Activated naive CD4-positive, alpha-beta T cell treated with anti-CD3 and anti-CD28 coated beads, Interleukin-2, amount 50 U/mL, for 72 hours (primary cell): Measurements from ENCODE around the gene ADGRV1. TPM values are rescaled to one million over a fixed set of nuclear protein-coding genes. Genes with fewer than 3 reads are reported as not detected.
"Not testable (repeated sequence)": the region's sequence is repeated elsewhere in the genome, so short reads cannot be mapped to it uniquely, and the experiment has no call there.

Experiments
- ATAC-seq, 2 donors: fragments of 150-1000 bp; cut with Tn5 transposase; 2 replicates each; pipeline ENCODE4 v1.10.0; 2021; ENCODE audit warnings: mild to moderate bottlenecking in 2 of 2, moderate library complexity in 2 of 2
- DNase-seq, 2 donors: peaks; one replicate each; pipeline ENCODE4 v3.0.0; 2021 to 2022; ENCODE audit warnings: low spot score in 2 of 2
- H3K27ac Mint-ChIP-seq, 2 donors: one replicate each; pipeline ENCODE4 v1.8.0; 2022; ENCODE audit warnings: mild to moderate bottlenecking in 2 of 2, mixed read lengths in 2 of 2
- H3K36me3 Mint-ChIP-seq, 2 donors: one replicate each; pipeline ENCODE4 v1.8.0; 2022; ENCODE audit warnings: mixed read lengths in 2 of 2
- H3K9me3 Mint-ChIP-seq, 2 donors: one replicate each; pipeline ENCODE4 v1.8.0; 2022; ENCODE audit warnings: mixed read lengths in 2 of 2
- total RNA-seq, 2 donors: library from RNA; stranded (reverse); gene quantifications; one replicate each; pipeline ENCODE4 v1.2.3, GENCODE V29; 2022

ADGRV1 gene
- total RNA-seq, 2 donors from 2014 or later = 0.16 TPM; not detected in 1

- Mint-ChIP-seq H3K27ac (no peak overlapping the region), H3K36me3 (peaks cover 0 to 6% of the 10 kb centered on the region in 2 donors)
- ATAC-seq = no peak
Measured at GRCh38 chr5:91058155-91058554, 499.6 kb downstream of the ADGRV1 start.

GRCh38 chr5:91058575-91058974, 500.0 kb downstream of the ADGRV1 start:
- ATAC-seq (peak; percentile 57 to 58), DNase-seq (no peak)
- Mint-ChIP-seq H3K9me3 (no peaks in the 10 kb centered on the region), H3K27ac (no peak overlapping the region), H3K36me3 (peaks cover 0 to 6% of the 10 kb centered on the region in 2 donors)

More at GRCh38 chr5:91058155-91058554, 499.6 kb downstream of the ADGRV1 start:
- no peaks in the 10 kb centered on the region for H3K9me3 Mint-ChIP-seq
- no peak for DNase-seq

GRCh38 chr5:91059409-91059808, 500.8 kb downstream of the ADGRV1 start:
- no peak overlapping the region for H3K27ac Mint-ChIP-seq
- peak; percentile 92 to 98 for ATAC-seq
- peaks cover 0 to 6% of the 10 kb centered on the region in 2 donors for H3K36me3 Mint-ChIP-seq
- no peaks in the 10 kb centered on the region for H3K9me3 Mint-ChIP-seq
- DNase-seq = no peak

GRCh38 chr5:91061094-91061493, 502.5 kb downstream of the ADGRV1 start:
- Mint-ChIP-seq H3K36me3 (peaks cover 0 to 6% of the 10 kb centered on the region in 2 donors), H3K9me3 (no peaks in the 10 kb centered on the region), H3K27ac (no peak overlapping the region)
- ATAC-seq = no peak
- DNase-seq = no peak

GRCh38 chr5:91061946-91062562, 503.5 kb downstream of the ADGRV1 start:
- Mint-ChIP-seq H3K36me3 (no peaks in the 10 kb centered on the region), H3K27ac (no peak overlapping the region), H3K9me3 (no peaks in the 10 kb centered on the region)
- no peak for DNase-seq
- ATAC-seq = no peak

- H3K36me3 Mint-ChIP-seq, H3K9me3 Mint-ChIP-seq, ATAC-seq, DNase-seq, H3K27ac Mint-ChIP-seq: not testable (repeated sequence)
Measured at GRCh38 chr5:91063098-91063690, 504.6 kb downstream of the ADGRV1 start.

- Mint-ChIP-seq H3K27ac (no peak overlapping the region), H3K36me3 (no peaks in the 10 kb centered on the region), H3K9me3 (no peaks in the 10 kb centered on the region)
- ATAC-seq (no peak), DNase-seq (no peak)
Measured at GRCh38 chr5:91065496-91065895, 506.9 kb downstream of the ADGRV1 start.

- Mint-ChIP-seq H3K27ac (no peak overlapping the region), H3K36me3 (no peaks in the 10 kb centered on the region), H3K9me3 (no peaks in the 10 kb centered on the region)
- ATAC-seq (no peak), DNase-seq (no peak)
Measured at GRCh38 chr5:91069364-91069763, 510.8 kb downstream of the ADGRV1 start.

GRCh38 chr5:91070761-91071550, 512.4 kb downstream of the ADGRV1 start:
- ATAC-seq (no peak), DNase-seq (no peak)
- Mint-ChIP-seq H3K9me3 (no peaks in the 10 kb centered on the region), H3K27ac (no peak overlapping the region), H3K36me3 (no peaks in the 10 kb centered on the region)

GRCh38 chr5:91072881-91073280, 514.3 kb downstream of the ADGRV1 start:
- ATAC-seq = no peak
- H3K9me3 Mint-ChIP-seq = no peaks in the 10 kb centered on the region
- H3K27ac Mint-ChIP-seq = no peak overlapping the region
- H3K36me3 Mint-ChIP-seq = no peaks in the 10 kb centered on the region
- no peak for DNase-seq

- Mint-ChIP-seq H3K36me3 (no peaks in the 10 kb centered on the region), H3K27ac (no peak overlapping the region), H3K9me3 (no peaks in the 10 kb centered on the region)
- no peak for DNase-seq
- ATAC-seq = no peak
Measured at GRCh38 chr5:91074615-91075014, 516.0 kb downstream of the ADGRV1 start.

- ATAC-seq = no peak
- no peaks in the 10 kb centered on the region for H3K9me3 Mint-ChIP-seq
Measured at GRCh38 chr5:91076138-91076537, 517.5 kb downstream of the ADGRV1 start.

GRCh38 chr5:91077623-91078022, 519.0 kb downstream of the ADGRV1 start:
- Mint-ChIP-seq H3K9me3 (no peaks in the 10 kb centered on the region), H3K36me3 (no peaks in the 10 kb centered on the region), H3K27ac (no peak overlapping the region)
- DNase-seq (no peak), ATAC-seq (peak in 1 of 2 donors; percentile 7)

More at GRCh38 chr5:91076138-91076537, 517.5 kb downstream of the ADGRV1 start:
- Mint-ChIP-seq H3K27ac (no peak overlapping the region), H3K36me3 (no peaks in the 10 kb centered on the region)
- no peak for DNase-seq

- H3K9me3 Mint-ChIP-seq = no peaks in the 10 kb centered on the region
- no peaks in the 10 kb centered on the region for H3K36me3 Mint-ChIP-seq
- ATAC-seq (peak; percentile 34 to 77), DNase-seq (no peak)
- no peak overlapping the region for H3K27ac Mint-ChIP-seq
Measured at GRCh38 chr5:91079037-91079436, 520.4 kb downstream of the ADGRV1 start.

- ATAC-seq (no peak), DNase-seq (no peak)
- H3K9me3 Mint-ChIP-seq = no peaks in the 10 kb centered on the region
- H3K36me3 Mint-ChIP-seq = no peaks in the 10 kb centered on the region
- H3K27ac Mint-ChIP-seq = no peak overlapping the region
Measured at GRCh38 chr5:91089758-91090157, 531.2 kb downstream of the ADGRV1 start.

GRCh38 chr5:91090995-91091394, 532.4 kb downstream of the ADGRV1 start:
- Mint-ChIP-seq H3K27ac (no peak overlapping the region), H3K9me3 (no peaks in the 10 kb centered on the region), H3K36me3 (no peaks in the 10 kb centered on the region)
- no peak for DNase-seq
- no peak for ATAC-seq

GRCh38 chr5:91091471-91092234, 533.1 kb downstream of the ADGRV1 start:
- Mint-ChIP-seq H3K9me3 (no peaks in the 10 kb centered on the region), H3K36me3 (no peaks in the 10 kb centered on the region), H3K27ac (no peak overlapping the region)
- DNase-seq (no peak), ATAC-seq (no peak)
